ENCODE measurements around the gene PLEKHM2.

- TF ChIP-seq CEBPB (IDR thresholded peaks at IDR 0.05) (no peak), EGR1 (IDR thresholded peaks at IDR 0.05) (no peak), TAF1 (IDR thresholded peaks at IDR 0.05; ENCODE audit: low read depth) (no peak), NFIC (IDR thresholded peaks at IDR 0.05) (no peak), CREB1 (IDR thresholded peaks at IDR 0.05; ENCODE audit: low read depth) (no peak), ZBTB7A (IDR thresholded peaks at IDR 0.05; ENCODE audit: low read depth) (no peak), FOXM1 (IDR thresholded peaks at IDR 0.05; ENCODE audit: borderline replicate concordance, low read depth) (no peak)
- TF ChIP-seq, protein P1, sequence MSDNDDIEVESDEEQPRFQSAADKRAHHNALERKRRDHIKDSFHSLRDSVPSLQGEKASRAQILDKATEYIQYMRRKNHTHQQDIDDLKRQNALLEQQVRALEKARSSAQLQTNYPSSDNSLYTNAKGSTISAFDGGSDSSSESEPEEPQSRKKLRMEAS (IDR thresholded peaks at IDR 0.05): no peak
- TF ChIP-seq, protein P2, sequence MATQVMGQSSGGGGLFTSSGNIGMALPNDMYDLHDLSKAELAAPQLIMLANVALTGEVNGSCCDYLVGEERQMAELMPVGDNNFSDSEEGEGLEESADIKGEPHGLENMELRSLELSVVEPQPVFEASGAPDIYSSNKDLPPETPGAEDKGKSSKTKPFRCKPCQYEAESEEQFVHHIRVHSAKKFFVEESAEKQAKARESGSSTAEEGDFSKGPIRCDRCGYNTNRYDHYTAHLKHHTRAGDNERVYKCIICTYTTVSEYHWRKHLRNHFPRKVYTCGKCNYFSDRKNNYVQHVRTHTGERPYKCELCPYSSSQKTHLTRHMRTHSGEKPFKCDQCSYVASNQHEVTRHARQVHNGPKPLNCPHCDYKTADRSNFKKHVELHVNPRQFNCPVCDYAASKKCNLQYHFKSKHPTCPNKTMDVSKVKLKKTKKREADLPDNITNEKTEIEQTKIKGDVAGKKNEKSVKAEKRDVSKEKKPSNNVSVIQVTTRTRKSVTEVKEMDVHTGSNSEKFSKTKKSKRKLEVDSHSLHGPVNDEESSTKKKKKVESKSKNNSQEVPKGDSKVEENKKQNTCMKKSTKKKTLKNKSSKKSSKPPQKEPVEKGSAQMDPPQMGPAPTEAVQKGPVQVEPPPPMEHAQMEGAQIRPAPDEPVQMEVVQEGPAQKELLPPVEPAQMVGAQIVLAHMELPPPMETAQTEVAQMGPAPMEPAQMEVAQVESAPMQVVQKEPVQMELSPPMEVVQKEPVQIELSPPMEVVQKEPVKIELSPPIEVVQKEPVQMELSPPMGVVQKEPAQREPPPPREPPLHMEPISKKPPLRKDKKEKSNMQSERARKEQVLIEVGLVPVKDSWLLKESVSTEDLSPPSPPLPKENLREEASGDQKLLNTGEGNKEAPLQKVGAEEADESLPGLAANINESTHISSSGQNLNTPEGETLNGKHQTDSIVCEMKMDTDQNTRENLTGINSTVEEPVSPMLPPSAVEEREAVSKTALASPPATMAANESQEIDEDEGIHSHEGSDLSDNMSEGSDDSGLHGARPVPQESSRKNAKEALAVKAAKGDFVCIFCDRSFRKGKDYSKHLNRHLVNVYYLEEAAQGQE (IDR thresholded peaks at IDR 0.05; ENCODE audit: low read depth): no peak
Measured at GRCh38 chr1:15676010-15676409, 8.1 kb upstream of the PLEKHM2 start.
